RPMI8226 (cell line): Measurements from ENCODE around the gene SUGCT.

Experiments used
- DNase-seq: peaks from one replicate; pipeline ENCODE4 v3.0.0-alpha.2; 2015

The SUGCT gene

GRCh38 chr7:40889539-40889938 lies 754.7 kb downstream of the SUGCT start:
- no peak for DNase-seq

GRCh38 chr7:40890088-40890692 lies 755.4 kb downstream of the SUGCT start:
- no peak for DNase-seq

- no peak for DNase-seq
These were observed 756.4 kb downstream of the SUGCT start for GRCh38 chr7:40891232-40891631.

GRCh38 chr7:40899151-40899550 lies 764.3 kb downstream of the SUGCT start:
- no peak for DNase-seq

GRCh38 chr7:40899636-40900507 lies 765.1 kb downstream of the SUGCT start:
- DNase-seq, result no peak

DNA sequence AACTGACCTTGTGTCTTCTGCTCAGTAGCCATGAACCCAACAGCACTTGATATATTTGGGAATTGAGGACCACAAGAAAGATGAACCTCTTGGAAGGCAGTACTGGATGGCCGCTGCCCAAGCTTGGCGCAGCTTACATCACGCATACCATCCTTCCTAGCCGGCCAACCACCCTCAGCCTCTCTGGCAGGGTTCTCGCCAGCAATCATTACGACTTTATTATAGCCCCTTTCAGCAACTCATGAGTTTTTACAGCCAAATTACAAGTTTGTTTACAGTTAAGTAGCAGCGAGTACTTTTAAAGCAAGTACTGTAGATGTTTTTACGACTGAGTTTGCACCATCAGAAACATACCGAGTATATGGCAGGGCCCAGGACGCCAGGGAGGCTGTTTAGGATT lies 769.1 kb downstream of the SUGCT start:
- no peak for DNase-seq

DNA sequence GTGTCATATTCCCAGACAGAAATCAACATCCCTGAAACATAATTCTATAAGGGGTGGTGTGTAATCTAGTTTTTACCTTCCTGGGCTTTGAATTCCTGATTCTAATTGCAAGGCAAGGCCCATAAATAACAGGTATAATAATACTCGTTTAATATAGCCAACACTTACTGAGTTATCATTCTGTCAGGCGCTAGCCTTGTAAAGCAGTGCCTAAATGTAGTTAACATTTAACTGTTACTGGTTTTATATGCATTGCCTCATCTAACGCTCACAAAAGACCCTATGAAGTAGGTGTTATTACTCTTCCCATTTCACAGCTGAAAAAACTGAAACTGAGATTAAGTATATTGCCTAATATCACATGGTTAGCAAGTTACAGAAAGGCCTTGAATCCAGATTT lies 772.5 kb downstream of the SUGCT start:
- no peak for DNase-seq

- DNase-seq, result no peak
These were observed 774.7 kb downstream of the SUGCT start for GRCh38 chr7:40909346-40909980.
